ENCODE results near the gene LUM.

LUM gene

DNA sequence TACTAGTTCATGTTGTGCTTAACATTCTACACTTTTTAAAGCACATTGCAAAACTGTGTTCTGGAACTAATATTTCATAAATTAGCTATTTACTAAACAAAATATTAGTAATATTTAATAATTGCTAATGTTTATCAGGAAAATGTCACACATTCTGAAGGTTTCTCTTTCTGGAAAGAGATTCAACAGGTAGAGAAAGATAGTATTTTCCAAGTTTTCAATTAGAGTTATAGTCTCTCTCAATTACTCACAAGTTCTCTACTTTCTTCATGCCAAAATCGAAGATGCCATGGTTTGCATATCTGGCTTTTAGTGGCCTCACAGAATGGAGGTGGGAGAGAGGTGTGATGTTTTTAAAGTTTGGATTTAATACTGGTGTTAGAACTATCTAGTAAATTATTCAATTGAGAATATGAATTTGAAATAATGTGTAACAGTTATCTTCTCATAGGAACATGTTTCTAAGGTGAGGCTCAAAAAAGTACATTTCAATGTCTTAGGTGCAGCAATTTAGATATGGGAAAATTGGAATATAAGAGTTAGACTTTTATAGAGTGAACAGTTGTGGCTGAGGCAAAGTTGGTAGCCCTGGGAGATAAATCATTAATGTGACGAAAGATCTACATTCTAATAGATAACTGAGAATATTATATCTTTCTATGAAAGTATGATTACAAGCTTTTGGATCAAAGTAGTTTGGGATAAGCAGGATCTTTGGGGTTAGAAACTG, 1.5 kb downstream of the LUM start:
- Histone ChIP-seq H3K4me1 (ENCODE audit: control insufficient read depth, insufficient read depth, low read length) (0 out of 2 replicates have a peak, but pooled peaks cover 2% of the 10 kb centered on the region), H3K4me3 (ENCODE audit: low read depth, low read length) (no peak overlapping the region), H3K27ac (ENCODE audit: extremely low read depth, low read depth, low read length) (no peak overlapping the region), H3K36me3 (ENCODE audit: control insufficient read depth in 2 of 2, insufficient read depth in 1 of 2, low read length in 2 of 2) (no peaks in the 10 kb centered on the region), H3K9me3 (ENCODE audit: control insufficient read depth, insufficient read depth, low read depth, low read length) (no peaks in the 10 kb centered on the region)
- ChIA-PET POLR2A (no interaction called here), CTCF (interaction anchor here (0.6 to 6.1 kb wide), 20 partner anchors 11 to 256 kb away, joined by 3 to 84 read pairs (median 5); partner anchors contain the start of gene EPYC)
- TF ChIP-seq ZNF549 (tag by site-specific recombination; IDR thresholded peaks at IDR 0.05), result no peak
- no peak for TF ChIP-seq ZNF707 (tag by site-specific recombination; IDR thresholded peaks at IDR 0.05)
- TF ChIP-seq ZNF341 (tag by site-specific recombination; IDR thresholded peaks at IDR 0.05; ENCODE audit: low read depth), result no peak
- TF ChIP-seq EGR2 (tag by site-specific recombination; IDR thresholded peaks at IDR 0.05; ENCODE audit: low read depth), result no peak
- TF ChIP-seq ZNF311 (tag by site-specific recombination; IDR thresholded peaks at IDR 0.05; ENCODE audit: borderline replicate concordance), result no peak
- TF ChIP-seq, protein P1, sequence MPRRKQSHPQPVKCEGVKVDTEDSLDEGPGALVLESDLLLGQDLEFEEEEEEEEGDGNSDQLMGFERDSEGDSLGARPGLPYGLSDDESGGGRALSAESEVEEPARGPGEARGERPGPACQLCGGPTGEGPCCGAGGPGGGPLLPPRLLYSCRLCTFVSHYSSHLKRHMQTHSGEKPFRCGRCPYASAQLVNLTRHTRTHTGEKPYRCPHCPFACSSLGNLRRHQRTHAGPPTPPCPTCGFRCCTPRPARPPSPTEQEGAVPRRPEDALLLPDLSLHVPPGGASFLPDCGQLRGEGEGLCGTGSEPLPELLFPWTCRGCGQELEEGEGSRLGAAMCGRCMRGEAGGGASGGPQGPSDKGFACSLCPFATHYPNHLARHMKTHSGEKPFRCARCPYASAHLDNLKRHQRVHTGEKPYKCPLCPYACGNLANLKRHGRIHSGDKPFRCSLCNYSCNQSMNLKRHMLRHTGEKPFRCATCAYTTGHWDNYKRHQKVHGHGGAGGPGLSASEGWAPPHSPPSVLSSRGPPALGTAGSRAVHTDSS (tag by site-specific recombination; IDR thresholded peaks at IDR 0.05), result no peak
- no peak for TF ChIP-seq ZNF324 (tag by site-specific recombination; IDR thresholded peaks at IDR 0.05)
- no peak for TF ChIP-seq ZNF785 (tag by site-specific recombination; IDR thresholded peaks at IDR 0.05)
- no peak for TF ChIP-seq HOXD13 (CRISPR knock-in tag; IDR thresholded peaks at IDR 0.05; ENCODE audit: borderline replicate concordance)
- TF ChIP-seq, protein P2, sequence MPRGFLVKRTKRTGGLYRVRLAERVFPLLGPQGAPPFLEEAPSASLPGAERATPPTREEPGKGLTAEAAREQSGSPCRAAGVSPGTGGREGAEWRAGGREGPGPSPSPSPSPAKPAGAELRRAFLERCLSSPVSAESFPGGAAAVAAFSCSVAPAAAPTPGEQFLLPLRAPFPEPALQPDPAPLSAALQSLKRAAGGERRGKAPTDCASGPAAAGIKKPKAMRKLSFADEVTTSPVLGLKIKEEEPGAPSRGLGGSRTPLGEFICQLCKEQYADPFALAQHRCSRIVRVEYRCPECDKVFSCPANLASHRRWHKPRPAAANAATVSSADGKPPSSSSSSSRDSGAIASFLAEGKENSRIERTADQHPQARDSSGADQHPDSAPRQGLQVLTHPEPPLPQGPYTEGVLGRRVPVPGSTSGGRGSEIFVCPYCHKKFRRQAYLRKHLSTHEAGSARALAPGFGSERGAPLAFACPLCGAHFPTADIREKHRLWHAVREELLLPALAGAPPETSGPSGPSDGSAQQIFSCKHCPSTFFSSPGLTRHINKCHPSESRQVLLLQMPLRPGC (tag by site-specific recombination; IDR thresholded peaks at IDR 0.05), result no peak
- no peak for TF ChIP-seq ZNF416 (tag by site-specific recombination; IDR thresholded peaks at IDR 0.05)
- no peak for TF ChIP-seq ZNF548 (tag by site-specific recombination; IDR thresholded peaks at IDR 0.05)
- TF ChIP-seq ZNF830 (tag by site-specific recombination; IDR thresholded peaks at IDR 0.05; ENCODE audit: low read depth), result no peak
- TF ChIP-seq ZSCAN16 (tag by site-specific recombination; IDR thresholded peaks at IDR 0.05), result no peak
- TF ChIP-seq ZNF214 (tag by site-specific recombination; IDR thresholded peaks at IDR 0.05; ENCODE audit: borderline replicate concordance), result no peak

DNA sequence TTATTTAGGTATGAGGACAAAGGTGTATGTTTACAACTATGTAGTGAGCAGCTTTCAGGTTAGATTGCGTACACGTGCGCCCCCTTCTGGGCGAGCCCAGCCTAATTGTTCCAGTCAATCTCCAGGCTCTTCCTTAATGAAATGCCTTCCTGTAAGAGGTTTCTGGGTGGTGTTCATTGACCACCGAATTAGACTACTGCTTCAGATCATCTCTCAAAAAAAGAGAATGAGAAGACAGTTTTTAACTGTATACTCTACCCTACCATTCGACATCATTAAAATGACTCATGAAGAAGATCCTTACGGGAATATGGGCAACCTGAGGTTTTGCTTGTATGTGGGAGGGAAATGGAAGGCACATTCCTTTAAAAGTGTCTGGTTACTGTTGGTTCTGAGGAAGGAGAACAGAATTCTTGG, 2.1 kb downstream of the LUM start:
- H3K9me3 ChIP-seq (ENCODE audit: control insufficient read depth, insufficient read depth, low read depth, low read length), result no peaks in the 10 kb centered on the region
- TF ChIP-seq ZNF24 (tag by site-specific recombination; IDR thresholded peaks at IDR 0.05) (no peak), ZNF654 (tag by site-specific recombination; IDR thresholded peaks at IDR 0.05; ENCODE audit: low read depth) (peak; percentile 34)
- H3K4me3 ChIP-seq (ENCODE audit: low read depth, low read length), result no peak overlapping the region
- ChIA-PET CTCF (interaction anchor here (0.5 to 6.1 kb wide), 41 partner anchors 10 to 774 kb away, joined by 3 to 84 read pairs (median 4); partner anchors contain the start of gene EPYC), POLR2A (no interaction called here)
- no peaks in the 10 kb centered on the region for H3K36me3 ChIP-seq (ENCODE audit: control insufficient read depth in 2 of 2, insufficient read depth in 1 of 2, low read length in 2 of 2)
- H3K4me1 ChIP-seq (ENCODE audit: control insufficient read depth, insufficient read depth, low read length), result 0 out of 2 replicates have a peak, but pooled peaks cover 2% of the 10 kb centered on the region
- no peak overlapping the region for H3K27ac ChIP-seq (ENCODE audit: extremely low read depth, low read depth, low read length)

DNA sequence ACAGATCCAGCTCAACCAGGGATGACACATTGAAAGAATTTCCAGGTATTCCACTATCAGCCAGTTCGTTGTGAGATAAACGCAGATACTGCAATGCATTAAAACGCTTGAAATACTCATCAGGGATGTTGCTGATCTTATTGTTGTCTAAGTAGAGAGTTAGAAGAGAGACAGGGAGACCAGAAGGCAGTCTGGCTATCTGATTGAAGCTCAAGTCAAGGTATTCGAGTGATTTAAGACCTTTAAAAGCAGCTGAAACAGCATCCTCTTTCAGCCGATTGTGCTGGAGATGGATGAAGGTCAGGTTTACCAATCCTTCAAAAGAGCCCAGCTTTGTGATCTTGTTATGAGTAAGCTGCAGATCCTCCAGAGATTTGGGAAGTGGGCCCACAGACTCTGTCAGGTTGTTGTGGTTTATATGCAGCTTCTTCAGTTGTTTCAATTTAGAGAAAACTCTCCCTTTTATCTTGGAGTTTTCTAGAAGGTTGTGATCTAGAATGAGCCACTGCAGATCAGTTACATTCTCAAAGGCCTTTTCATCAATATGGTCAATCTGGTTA, 3.0 kb downstream of the LUM start:
- Histone ChIP-seq H3K36me3 (ENCODE audit: control insufficient read depth in 2 of 2, insufficient read depth in 1 of 2, low read length in 2 of 2) (no peaks in the 10 kb centered on the region), H3K4me3 (ENCODE audit: low read depth, low read length) (no peak overlapping the region), H3K9me3 (ENCODE audit: control insufficient read depth, insufficient read depth, low read depth, low read length) (no peaks in the 10 kb centered on the region), H3K27ac (ENCODE audit: extremely low read depth, low read depth, low read length) (no peak overlapping the region), H3K4me1 (ENCODE audit: control insufficient read depth, insufficient read depth, low read length) (0 out of 2 replicates have a peak, but pooled peaks cover 2% of the 10 kb centered on the region)
- ChIA-PET CTCF (interaction anchor here (0.5 to 6.1 kb wide), 40 partner anchors 9 to 775 kb away, joined by 3 to 84 read pairs (median 5); partner anchors contain the start of gene EPYC), POLR2A (no interaction called here)
- TF ChIP-seq OVOL3 (tag by site-specific recombination; IDR thresholded peaks at IDR 0.05), result no peak
- no peak for TF ChIP-seq ZNF571 (tag by site-specific recombination; IDR thresholded peaks at IDR 0.05)
- no peak for TF ChIP-seq ZNF707 (tag by site-specific recombination; IDR thresholded peaks at IDR 0.05)
- TF ChIP-seq ZNF677 (tag by site-specific recombination; IDR thresholded peaks at IDR 0.05), result no peak
- no peak for TF ChIP-seq SALL2 (tag by site-specific recombination; IDR thresholded peaks at IDR 0.05; ENCODE audit: borderline replicate concordance)
- TF ChIP-seq, protein P3, sequence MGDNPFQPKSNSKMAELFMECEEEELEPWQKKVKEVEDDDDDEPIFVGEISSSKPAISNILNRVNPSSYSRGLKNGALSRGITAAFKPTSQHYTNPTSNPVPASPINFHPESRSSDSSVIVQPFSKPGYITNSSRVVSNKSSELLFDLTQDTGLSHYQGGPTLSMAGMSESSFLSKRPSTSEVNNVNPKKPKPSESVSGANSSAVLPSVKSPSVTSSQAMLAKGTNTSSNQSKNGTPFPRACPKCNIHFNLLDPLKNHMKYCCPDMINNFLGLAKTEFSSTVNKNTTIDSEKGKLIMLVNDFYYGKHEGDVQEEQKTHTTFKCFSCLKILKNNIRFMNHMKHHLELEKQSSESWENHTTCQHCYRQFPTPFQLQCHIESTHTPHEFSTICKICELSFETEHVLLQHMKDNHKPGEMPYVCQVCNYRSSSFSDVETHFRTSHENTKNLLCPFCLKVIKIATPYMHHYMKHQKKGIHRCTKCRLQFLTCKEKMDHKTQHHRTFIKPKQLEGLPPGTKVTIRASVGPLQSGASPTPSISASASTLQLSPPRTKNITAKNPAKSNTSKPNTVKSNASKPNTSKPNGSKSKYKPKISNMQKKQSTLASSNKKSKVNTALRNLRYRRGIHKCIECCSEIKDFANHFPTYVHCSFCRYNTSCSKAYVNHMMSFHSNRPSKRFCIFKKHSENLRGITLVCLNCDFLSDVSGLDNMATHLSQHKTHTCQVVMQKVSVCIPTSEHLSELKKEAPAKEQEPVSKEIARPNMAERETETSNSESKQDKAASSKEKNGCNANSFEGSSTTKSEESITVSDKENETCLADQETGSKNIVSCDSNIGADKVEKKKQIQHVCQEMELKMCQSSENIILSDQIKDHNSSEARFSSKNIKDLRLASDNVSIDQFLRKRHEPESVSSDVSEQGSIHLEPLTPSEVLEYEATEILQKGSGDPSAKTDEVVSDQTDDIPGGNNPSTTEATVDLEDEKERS (tag by site-specific recombination; IDR thresholded peaks at IDR 0.05), result no peak
- no peak for TF ChIP-seq ZFP37 (tag by site-specific recombination; IDR thresholded peaks at IDR 0.05)
- TF ChIP-seq ZNF184 (tag by site-specific recombination; IDR thresholded peaks at IDR 0.05), result no peak
- TF ChIP-seq SETDB1 (IDR thresholded peaks at IDR 0.05; ENCODE audit: insufficient read length, low read length), result no peak
- TF ChIP-seq ZBTB8A (tag by site-specific recombination; IDR thresholded peaks at IDR 0.05), result no peak

All from HEK293 (cell line).